GM12872 (cell line): ENCODE data around the gene NOP14.

Experiments used
- CTCF ChIP-seq: IDR thresholded peaks from 3 replicates; pipeline ENCODE4 v1.5.1; 2011; ENCODE audit warnings: low read depth, mild to moderate bottlenecking, low read length, moderate library complexity; ENCODE audit not compliant: insufficient read depth

Gene NOP14

DNA sequence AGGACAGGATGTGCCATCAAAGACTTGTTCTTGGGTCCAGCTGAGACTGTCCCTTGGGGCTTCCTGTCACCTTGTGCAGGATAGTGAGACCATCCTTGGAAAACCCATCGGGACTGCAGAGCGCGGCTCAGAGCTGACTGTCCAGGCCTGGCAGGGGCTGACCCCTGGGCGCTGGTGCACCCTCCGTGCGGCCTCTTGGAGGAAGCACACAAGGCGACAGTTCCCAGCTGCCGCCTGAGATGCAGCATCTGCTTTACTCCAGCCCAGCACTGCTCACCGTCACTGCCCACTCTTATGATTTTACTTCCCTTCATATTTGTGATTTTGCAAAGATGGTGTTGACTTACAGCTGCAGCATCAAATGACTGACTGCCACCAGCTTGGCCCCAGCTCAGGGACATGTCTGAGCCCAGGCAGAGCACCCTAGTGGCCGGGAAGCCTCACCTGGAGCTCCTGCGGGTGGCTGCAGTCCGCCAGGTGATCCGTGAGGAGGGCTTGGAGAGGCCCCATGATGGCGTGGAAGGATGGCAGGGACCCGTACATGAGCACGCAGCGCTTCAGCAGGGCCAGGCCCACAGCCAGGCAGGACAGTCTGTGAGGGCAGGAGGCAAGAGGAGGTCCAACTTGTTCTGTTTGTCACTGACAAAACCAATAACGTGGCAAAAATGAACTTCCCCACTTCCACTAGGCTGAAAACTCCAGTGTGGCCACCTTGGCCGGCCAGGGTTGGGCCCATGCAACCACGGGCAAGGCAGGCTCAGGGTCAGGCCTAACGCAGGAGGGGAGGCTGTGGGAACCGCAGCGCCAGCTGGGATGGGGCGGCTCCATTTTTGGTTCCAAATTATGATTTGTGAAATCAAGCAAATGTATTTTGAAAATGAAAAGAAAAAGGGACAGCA lies 21.8 kb downstream of the NOP14 start:
- TF ChIP-seq CTCF, result no peak

DNA sequence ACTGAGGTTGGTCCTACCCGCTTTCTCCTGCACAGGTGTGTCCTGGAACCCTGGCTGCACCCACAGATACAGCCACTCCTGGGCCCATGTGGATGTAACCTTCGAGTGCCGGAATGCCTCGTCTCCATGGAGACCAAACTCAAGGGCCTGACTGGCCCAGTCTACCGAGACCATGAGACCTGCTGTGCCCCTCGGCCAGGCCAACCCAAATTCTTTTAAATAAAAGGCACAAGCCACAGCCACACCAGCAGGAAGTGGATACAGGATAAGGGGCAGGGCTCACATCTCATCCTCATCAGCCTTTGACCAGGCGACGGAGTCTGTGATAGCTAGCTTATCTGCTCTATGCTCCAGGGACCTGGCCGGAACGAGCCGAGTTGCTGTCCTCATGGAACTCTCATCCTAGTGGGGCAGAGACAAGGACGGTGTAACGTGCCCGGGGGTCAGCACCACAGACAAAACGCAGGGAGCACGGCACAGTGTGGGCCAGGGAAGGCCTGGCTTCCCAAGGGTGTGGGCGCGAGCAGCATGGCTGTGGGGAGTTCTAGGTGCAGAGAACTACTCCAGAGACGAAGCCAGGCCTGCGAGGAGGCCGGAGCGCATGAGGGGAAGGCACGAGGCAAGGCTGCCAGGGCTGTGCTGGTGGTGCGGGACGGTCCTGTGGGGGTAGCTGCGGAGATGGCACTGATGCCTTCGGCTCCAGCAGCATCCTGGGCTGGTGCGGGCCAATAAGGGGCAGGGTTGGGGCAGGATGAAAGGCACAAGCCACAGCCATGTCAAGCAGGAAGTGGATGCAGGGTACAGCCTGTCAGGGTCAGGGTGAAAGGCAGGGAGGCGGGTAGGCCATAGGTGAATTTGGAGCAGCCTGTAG lies 22.7 kb downstream of the NOP14 start:
- TF ChIP-seq CTCF, result no peak

DNA sequence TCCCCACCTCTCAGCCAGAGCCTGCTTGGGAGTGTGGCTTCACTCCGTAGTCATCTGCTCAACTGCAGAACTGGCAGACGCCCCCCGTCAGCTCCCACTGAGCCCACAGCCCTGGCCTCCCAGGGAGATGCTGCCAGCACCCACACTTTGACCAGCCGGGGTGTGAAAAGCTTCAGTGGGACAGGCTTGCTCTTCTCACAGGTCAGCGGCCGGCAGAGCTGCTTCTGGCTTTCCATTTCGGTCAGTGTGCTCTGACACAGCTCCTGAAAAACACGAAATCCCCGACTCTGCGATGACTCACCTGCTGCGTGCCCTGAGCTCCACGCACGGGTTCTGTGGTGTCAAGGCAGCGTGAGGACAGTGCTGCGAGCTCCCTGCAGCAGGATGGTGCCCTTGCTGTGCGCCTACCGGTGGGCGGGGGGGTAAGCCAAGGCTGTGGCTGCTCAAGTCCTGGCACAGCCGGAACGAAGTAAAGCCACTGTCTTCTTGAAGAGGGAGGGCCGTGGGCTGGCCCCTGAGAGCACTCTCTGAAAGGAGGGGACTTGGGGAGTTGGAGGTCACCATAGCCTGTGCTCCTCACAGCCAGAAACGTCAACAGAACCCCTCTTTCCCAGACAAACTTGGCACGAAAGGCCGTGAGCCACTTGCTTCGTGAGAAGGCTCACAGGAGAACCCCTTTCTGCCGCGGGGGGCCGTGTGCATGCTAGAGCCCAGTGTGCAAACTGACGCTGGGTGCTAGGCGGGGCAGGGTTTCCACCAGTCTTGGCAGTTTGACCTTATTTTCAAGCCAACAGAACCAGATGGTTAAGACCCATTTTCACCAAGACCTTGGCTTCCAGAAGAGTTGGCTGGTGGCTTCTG lies 23.6 kb downstream of the NOP14 start:
- TF ChIP-seq CTCF, result no peak

- TF ChIP-seq CTCF, result no peak
Observed at GRCh38 chr4:2938906-2939305, 24.3 kb downstream of the NOP14 start.

GRCh38 chr4:2937986-2938385 lies 25.2 kb downstream of the NOP14 start:
- no peak for TF ChIP-seq CTCF

DNA sequence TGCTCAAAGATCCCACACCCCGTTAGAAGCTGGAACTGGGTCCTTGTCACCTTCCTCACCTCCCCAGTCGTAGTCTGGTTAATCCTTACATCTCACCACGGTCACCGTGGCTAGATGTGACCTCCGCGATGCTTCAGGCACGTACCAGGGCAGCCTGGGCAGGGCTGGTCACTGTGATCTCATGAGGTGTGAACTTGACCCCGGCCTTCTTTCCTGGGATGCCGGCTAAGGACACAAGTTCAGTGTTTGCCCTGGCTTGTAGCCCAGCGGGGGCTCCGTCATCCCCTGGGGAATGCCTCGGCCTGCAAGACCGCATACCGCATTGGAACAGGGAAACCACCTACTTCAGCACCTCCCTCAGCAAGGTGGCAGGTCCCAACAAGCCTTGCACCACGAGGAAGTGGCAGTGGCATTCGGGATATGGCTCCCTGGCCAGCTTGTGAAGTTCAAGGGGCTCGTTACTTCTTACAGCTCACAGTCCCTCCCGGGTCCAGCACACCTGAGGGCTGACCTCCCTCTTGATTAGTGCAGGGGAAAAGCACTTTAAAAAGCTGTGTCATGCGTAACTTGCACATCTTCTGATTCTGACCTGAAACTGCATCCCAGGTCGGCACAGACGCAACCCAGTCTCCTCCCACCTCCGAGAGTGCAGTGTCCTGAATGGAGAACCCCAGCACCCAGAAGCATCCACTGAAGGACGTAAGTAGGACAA lies 25.9 kb downstream of the NOP14 start:
- no peak for TF ChIP-seq CTCF
